CD14-positive monocyte (primary cell): ENCODE results near the gene HIPK3. TPM values are rescaled to one million over a fixed set of nuclear protein-coding genes. Genes with fewer than 3 reads are reported as not detected.

Experiments
- DNase-seq, 3 donors: peaks; one replicate each; pipeline ENCODE4 v3.0.0-alpha.2; 2011 to 2022
- H2AFZ ChIP-seq: 2 replicates; pipeline ENCODE4 v1.6.0; 2012; ENCODE audit warnings: mild to moderate bottlenecking, low read depth, low read length, inconsistent platforms; ENCODE audit not compliant: insufficient read depth, poor library complexity, severe bottlenecking
- H3K27ac ChIP-seq, 2 donors: 1 replicate in 1 of 2; 2 replicates in 1 of 2; pipeline ENCODE4 v1.5.1; 2012 to 2013; ENCODE audit warnings: low read length in 2 of 2, control low read depth in 1 of 2, inconsistent platforms in 1 of 2, low read depth in 1 of 2, mild to moderate bottlenecking in 1 of 2
- H3K27me3 ChIP-seq, 2 donors: one replicate each; pipeline versions ENCODE4 v1.6.0 to v1.6.1; 2011 to 2013; ENCODE audit warnings: low read length in 2 of 2; ENCODE audit not compliant: control insufficient read depth in 2 of 2, insufficient read depth in 2 of 2
- H3K36me3 ChIP-seq, 2 donors: replicated peaks in 1 of 2; 1 replicate in 1 of 2; 2 replicates in 1 of 2; pipeline versions ENCODE4 v1.5.1 to v1.6.1; 2012 to 2013; ENCODE audit warnings: low read length in 2 of 2, control low read depth in 1 of 2, inconsistent platforms in 1 of 2, mild to moderate bottlenecking in 1 of 2; ENCODE audit not compliant: insufficient read depth in 2 of 2, control insufficient read depth in 1 of 2
- H3K4me1 ChIP-seq, 2 donors: 1 replicate in 1 of 2; 2 replicates in 1 of 2; pipeline versions ENCODE4 v1.5.1 to v1.6.1; 2012 to 2013; ENCODE audit warnings: low read length in 2 of 2, control low read depth in 1 of 2, inconsistent platforms in 1 of 2, mild to moderate bottlenecking in 1 of 2, moderate library complexity in 1 of 2; ENCODE audit not compliant: insufficient read depth in 2 of 2, control insufficient read depth in 1 of 2
- H3K4me2 ChIP-seq: replicated peaks from 2 replicates; pipeline ENCODE3; 2012; ENCODE audit warnings: low read length, moderate library complexity, mild to moderate bottlenecking; ENCODE audit not compliant: poor library complexity, severe bottlenecking; ENCODE audit errors: extremely low read depth
- H3K4me3 ChIP-seq, 3 experiments: fragments of 200-600 bp in 1 of 3; sonication (generic) in 1 of 3; replicated peaks in 1 of 3; 1 replicate in 2 of 3; 2 replicates in 1 of 3; pipeline ENCODE4 v1.5.1; 2011 to 2013; ENCODE audit warnings: low read length in 3 of 3, mild to moderate bottlenecking in 3 of 3, control low read depth in 2 of 3, low read depth in 2 of 3, inconsistent platforms in 1 of 3, moderate library complexity in 1 of 3
- H3K79me2 ChIP-seq: 2 replicates; pipeline ENCODE4 v1.6.0; 2012; ENCODE audit warnings: mild to moderate bottlenecking, control low read depth, inconsistent platforms, low read length, moderate library complexity; ENCODE audit not compliant: insufficient read depth
- H3K9ac ChIP-seq: 2 replicates; pipeline ENCODE4 v1.6.0; 2017; ENCODE audit warnings: low read length, mild to moderate bottlenecking; ENCODE audit not compliant: insufficient read depth, poor library complexity, severe bottlenecking
- H3K9me3 ChIP-seq, 2 donors: replicated peaks in 1 of 2; 1 replicate in 1 of 2; 2 replicates in 1 of 2; pipeline versions ENCODE4 v1.5.1 to v1.6.1; 2012 to 2013; ENCODE audit warnings: low read length in 2 of 2, control low read depth in 1 of 2; ENCODE audit not compliant: control insufficient read depth in 1 of 2, insufficient read depth in 1 of 2
- H4K20me1 ChIP-seq: 2 replicates; pipeline ENCODE4 v1.6.0; 2012; ENCODE audit warnings: mild to moderate bottlenecking, low read length, control low read depth, moderate library complexity; ENCODE audit not compliant: insufficient read depth
- H3K27ac Mint-ChIP-seq, 7 donors: one replicate each; pipeline ENCODE4 v1.8.0; 2020; ENCODE audit warnings: mild to moderate bottlenecking in 7 of 7, mixed read lengths in 7 of 7, moderate library complexity in 6 of 7, inconsistent platforms in 2 of 7
- H3K27me3 Mint-ChIP-seq, 3 donors: one replicate each; pipeline ENCODE4 v1.8.0; 2021 to 2022; ENCODE audit warnings: low read depth in 3 of 3, mild to moderate bottlenecking in 3 of 3, mixed read lengths in 3 of 3, moderate library complexity in 3 of 3, inconsistent platforms in 1 of 3
- H3K36me3 Mint-ChIP-seq, 2 donors: one replicate each; pipeline ENCODE4 v1.8.0; 2020; ENCODE audit warnings: mixed read lengths in 2 of 2, inconsistent platforms in 1 of 2, mild to moderate bottlenecking in 1 of 2
- H3K4me1 Mint-ChIP-seq: one replicate; pipeline ENCODE4 v1.8.0; 2020; ENCODE audit warnings: mild to moderate bottlenecking, mixed read lengths
- H3K4me3 Mint-ChIP-seq, 2 donors: one replicate each; pipeline ENCODE4 v1.8.0; 2020; ENCODE audit warnings: mild to moderate bottlenecking in 2 of 2, mixed read lengths in 2 of 2, moderate library complexity in 1 of 2
- H3K9me3 Mint-ChIP-seq, 7 donors: one replicate each; pipeline ENCODE4 v1.8.0; 2020 to 2022; ENCODE audit warnings: mixed read lengths in 7 of 7, mild to moderate bottlenecking in 6 of 7, moderate library complexity in 6 of 7, inconsistent platforms in 2 of 7
- CTCF ChIP-seq: fragments of 200-600 bp; IDR thresholded peaks from one replicate; pipeline ENCODE4 v1.8.0; 2022; ENCODE audit warnings: antibody characterized with exemption, mild to moderate bottlenecking
- WGBS: methylation state at CpG from one replicate; pipeline ENCODE4 v1.1.5; 2013; ENCODE audit warnings: missing lambda C conversion rate; ENCODE audit not compliant: insufficient coverage; 5-methylcytosine and 5-hydroxymethylcytosine counted together
- intact Hi-C, 2 donors: fragments of 100-400 bp; cut with micrococcal nuclease; formaldehyde crosslinking; loops; one replicate each; pipeline versions ENCODE4 v1.15.0 to v1.15.1; 2023
- polyA plus RNA-seq, 3 donors: library from polyadenylated mRNA; depleted of rRNA in 1 of 3; unstranded in 2 of 3; stranded (reverse) in 1 of 3; fragments of 300-500 nt in 2 of 3; fragments of >200 nt in 1 of 3; fragmentation: Illumina TruSeq in 2 of 3; gene quantifications; 1 replicate in 2 of 3; 2 replicates in 1 of 3; pipeline ENCODE4 v1.2.3, GENCODE V29; 2012 to 2021

HIPK3 gene
- polyA plus RNA-seq, 3 donors: 62.0 to 68.6 (median 63.5) TPM

GRCh38 chr11:33248416-33248971 is 8.7 kb upstream of the HIPK3 start:
- peak; percentile 32 to 81 (median 74) for DNase-seq
- Mint-ChIP-seq H3K27ac (peak overlapping the region in 1 of 7 donors; percentile 27), H3K36me3 (no peaks in the 10 kb centered on the region), H3K4me1 (peaks cover 12% of the 10 kb centered on the region), H3K27me3 (peaks cover 0 to 2% (median 0%) of the 10 kb centered on the region in 3 donors), H3K4me3 (no peak overlapping the region), H3K9me3 (peaks cover 0 to 10% (median 2%) of the 10 kb centered on the region in 7 donors)
- no peaks in the 10 kb centered on the region for H3K79me2 ChIP-seq
- TF ChIP-seq CTCF: no peak
- no peak overlapping the region for H2AFZ ChIP-seq
- peaks cover 6 to 9% of the 10 kb centered on the region in 2 donors for H3K4me1 ChIP-seq
- intact Hi-C loops: no loop called here
- H3K36me3 ChIP-seq: no peaks in the 10 kb centered on the region
- H4K20me1 ChIP-seq: no peaks in the 10 kb centered on the region
- H3K4me3 ChIP-seq: no peak overlapping the region
- no peak overlapping the region for H3K4me2 ChIP-seq
- H3K27ac ChIP-seq: no peak overlapping the region
- no peak overlapping the region for H3K9ac ChIP-seq
- H3K9me3 ChIP-seq: peaks cover 3 to 4% of the 10 kb centered on the region in 2 donors
- no peaks in the 10 kb centered on the region for H3K27me3 ChIP-seq
- 90% methylated on average over 2 of the region's 6 CpGs for WGBS

DNA sequence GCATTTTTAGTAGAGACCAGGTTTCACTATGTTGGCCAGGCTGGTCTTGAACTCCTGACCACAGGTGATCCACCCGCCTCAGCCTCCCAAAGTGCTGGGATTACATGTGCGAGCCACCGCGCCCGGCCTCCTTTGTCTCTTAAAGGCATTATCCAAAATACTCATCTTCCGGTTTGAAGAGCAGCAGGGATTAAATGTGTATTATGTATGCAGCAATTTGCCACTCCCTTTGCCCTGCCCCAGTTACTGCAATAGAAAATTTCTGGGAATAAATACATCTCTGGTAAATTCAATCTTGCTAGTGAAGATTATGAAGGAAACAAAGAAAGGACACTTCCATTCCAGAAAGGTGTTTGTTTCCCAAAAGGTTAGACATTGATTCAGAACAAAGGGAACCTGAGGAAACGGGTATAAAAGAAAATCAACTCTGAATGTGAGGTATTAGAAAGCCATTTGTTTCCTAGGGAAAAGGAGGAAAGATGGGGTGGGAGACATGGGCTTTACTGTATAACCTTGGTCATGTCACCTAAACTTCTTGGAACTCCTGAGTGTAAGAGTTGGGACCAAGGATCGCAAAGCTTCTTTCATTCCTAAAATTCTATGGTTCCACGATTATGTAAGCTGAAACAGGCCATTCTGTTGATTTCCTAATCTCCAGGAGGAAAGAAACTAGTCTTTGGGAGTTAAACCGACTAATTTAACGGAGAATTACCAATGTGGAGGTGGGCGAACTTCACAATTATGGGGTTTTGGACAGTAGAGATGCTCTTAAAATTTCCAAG is 959 bp upstream of the HIPK3 start:
- H3K9me3 ChIP-seq: no peaks in the 10 kb centered on the region
- H2AFZ ChIP-seq: peak overlapping the region; percentile 88
- intact Hi-C loops: loop anchor here (5.0 to 10.0 kb wide), 5 partner anchors 44 to 799 kb away; partner anchors contain the start of gene CAPRIN1 (in 1 of the 2)
- peak overlapping the region; percentile 87 for H3K4me2 ChIP-seq
- H4K20me1 ChIP-seq: peaks cover 25% of the 10 kb centered on the region
- no peak for TF ChIP-seq CTCF
- Mint-ChIP-seq H3K4me1 (peaks cover 41% of the 10 kb centered on the region), H3K4me3 (peak overlapping the region; percentile 90 to 96), H3K36me3 (peaks cover under 1 to 1% of the 10 kb centered on the region in 2 donors), H3K27ac (peak overlapping the region; percentile 97 to 99 (median 98)), H3K9me3 (no peaks in the 10 kb centered on the region), H3K27me3 (no peaks in the 10 kb centered on the region)
- no peaks in the 10 kb centered on the region for H3K27me3 ChIP-seq
- H3K4me3 ChIP-seq: peak overlapping the region; percentile 86 to 99 (median 96)
- peaks cover 30 to 41% of the 10 kb centered on the region in 2 donors for H3K4me1 ChIP-seq
- H3K27ac ChIP-seq: peak overlapping the region; percentile 99
- peaks cover 54% of the 10 kb centered on the region for H3K79me2 ChIP-seq
- 60% methylated on average over 3 of the region's 12 CpGs for WGBS
- H3K9ac ChIP-seq: peak overlapping the region; percentile 100
- H3K36me3 ChIP-seq: no peaks in the 10 kb centered on the region
- no peak for DNase-seq
